Esophagus muscularis mucosa (tissue), 3 donors: ENCODE results near the gene ZNF526.

Experiments used
- CTCF ChIP-seq, 3 experiments: fragments of 200-600 bp in 2 of 3; fragments of 450-650 bp in 1 of 3; sonication (generic) in 2 of 3; IDR thresholded peaks; one replicate each; pipeline ENCODE4 v1.5.1; 2017 to 2019; ENCODE audit warnings: antibody characterized with exemption in 3 of 3, mild to moderate bottlenecking in 2 of 3, moderate library complexity in 1 of 3
- POLR2A ChIP-seq: fragments of 450-650 bp; IDR thresholded peaks from one replicate; pipeline ENCODE4 v1.6.1; 2017; ENCODE audit warnings: antibody characterized with exemption, moderate library complexity, mild to moderate bottlenecking, low read depth
- POLR2AphosphoS5 ChIP-seq, 2 donors: sonication (generic); formaldehyde crosslinking; IDR thresholded peaks; one replicate each; pipeline ENCODE4 v1.6.1; 2017; ENCODE audit warnings: antibody characterized with exemption in 2 of 2

- TF ChIP-seq CTCF (IDR thresholded peaks at IDR 0.05) (peak in 1 of 3 experiments; percentile 2), POLR2A (no peak), POLR2AphosphoS5 (IDR thresholded peaks at IDR 0.05) (peak; percentile 64 to 75)
Observed at GRCh38 chr19:42254089-42254849, 34.2 kb downstream of the ZNF526 start.
